Measurements from ENCODE around the gene ADD2.

The ADD2 gene

DNA sequence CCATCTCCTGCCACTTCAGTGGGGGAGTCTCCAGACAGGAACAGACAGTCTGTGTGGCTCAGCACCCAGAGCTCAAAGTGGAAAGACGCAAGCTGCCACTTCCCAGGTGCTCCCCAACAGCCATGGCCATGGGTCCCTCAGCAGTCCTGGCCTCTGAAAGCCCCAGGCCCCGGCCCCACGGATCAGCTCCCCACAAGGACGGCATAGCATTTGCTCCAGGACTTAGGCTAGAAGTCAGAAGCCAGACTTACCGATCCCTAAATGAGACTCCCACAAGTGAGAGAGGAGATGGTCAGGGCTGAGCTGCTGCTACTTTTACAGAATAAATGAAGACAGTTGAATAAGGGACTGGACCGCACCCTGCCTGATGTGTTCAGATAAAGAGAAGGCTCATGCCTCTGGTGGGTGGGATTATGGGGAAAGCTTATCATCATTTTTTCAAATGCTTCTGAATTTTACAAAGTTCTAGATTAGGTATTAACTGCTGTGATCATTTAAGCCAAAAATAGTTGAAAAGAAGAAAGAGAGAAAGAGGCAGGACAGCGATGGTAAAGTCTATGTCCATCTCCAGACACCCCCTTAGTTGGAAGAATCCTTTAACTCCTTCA lies 50.5 kb downstream of the ADD2 start:
- no peak overlapping the region for H3K27ac ChIP-seq (ENCODE audit: low read depth, low read length)
- peaks cover 41% of the 10 kb centered on the region for H3K4me1 ChIP-seq (ENCODE audit: insufficient read depth, low read length)
- H3K36me3 ChIP-seq (ENCODE audit: insufficient read depth, low read length): peaks cover 5% of the 10 kb centered on the region
- H3K4me3 ChIP-seq (ENCODE audit: low read length): no peak overlapping the region
- no peak overlapping the region for H3K9ac ChIP-seq (ENCODE audit: low read depth, low read length)
- 95% methylated on average over 7 of the region's 7 CpGs for WGBS
- no peaks in the 10 kb centered on the region for H3K9me3 ChIP-seq (ENCODE audit: insufficient read depth, low read depth, low read length)
- no peaks in the 10 kb centered on the region for H3K27me3 ChIP-seq (ENCODE audit: insufficient read depth, low read length)

DNA sequence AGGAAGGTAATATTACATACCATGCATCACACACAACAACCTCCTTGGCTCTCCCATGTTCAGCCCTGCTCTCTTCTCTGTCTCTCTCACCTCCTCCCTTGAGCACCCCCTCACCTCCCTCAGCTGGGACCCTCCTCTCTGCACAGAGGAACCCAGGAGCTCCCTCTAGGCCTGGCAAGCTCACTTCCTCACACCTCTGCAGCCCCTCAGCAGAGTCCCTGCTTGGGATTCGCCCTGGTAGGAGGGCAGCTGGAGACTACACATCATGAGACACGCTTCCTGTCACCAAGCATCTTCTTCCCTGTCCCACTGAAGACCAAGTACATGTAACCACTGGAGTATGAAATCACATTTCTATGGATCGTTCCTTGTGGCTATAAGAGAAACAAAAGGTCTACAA lies 51.0 kb downstream of the ADD2 start:
- no peaks in the 10 kb centered on the region for H3K27me3 ChIP-seq (ENCODE audit: insufficient read depth, low read length)
- H3K9me3 ChIP-seq (ENCODE audit: insufficient read depth, low read depth, low read length): no peaks in the 10 kb centered on the region
- H3K4me3 ChIP-seq (ENCODE audit: low read length): no peak overlapping the region
- peaks cover 38% of the 10 kb centered on the region for H3K4me1 ChIP-seq (ENCODE audit: insufficient read depth, low read length)
- no peak overlapping the region for H3K9ac ChIP-seq (ENCODE audit: low read depth, low read length)
- H3K27ac ChIP-seq (ENCODE audit: low read depth, low read length): no peak overlapping the region
- peaks cover 8% of the 10 kb centered on the region for H3K36me3 ChIP-seq (ENCODE audit: insufficient read depth, low read length)
- WGBS: 95% methylated on average over 3 of the region's 3 CpGs

DNA sequence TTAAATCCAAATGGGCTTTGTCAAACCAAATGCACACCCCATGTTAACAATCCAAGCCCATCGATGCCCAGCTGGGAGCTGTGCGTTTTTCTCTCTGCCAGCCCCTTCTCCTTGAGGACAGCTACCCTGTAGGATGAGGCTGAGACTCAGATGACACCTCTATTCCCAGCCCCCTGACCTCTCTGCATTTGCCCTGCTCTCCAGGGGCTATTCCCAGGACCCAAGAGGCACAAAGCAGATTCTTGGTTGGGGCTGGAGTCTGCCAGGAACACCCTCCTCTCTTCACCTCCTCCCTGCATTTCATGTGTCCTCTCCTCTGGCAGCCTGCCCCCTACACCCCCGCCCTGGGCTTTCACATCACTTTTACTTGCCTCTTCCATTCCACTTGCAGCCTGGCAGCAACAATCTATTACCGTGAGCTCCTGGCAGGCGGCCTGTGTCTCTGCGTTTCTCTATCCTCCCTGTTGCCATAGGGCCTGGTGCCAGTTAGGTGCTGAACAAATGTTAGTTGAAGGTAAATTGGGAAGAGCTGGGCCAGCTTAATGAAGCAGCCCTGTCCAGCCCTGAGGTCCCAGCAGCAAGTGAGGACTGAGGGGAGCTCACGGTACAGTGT lies 51.8 kb downstream of the ADD2 start:
- H3K27me3 ChIP-seq (ENCODE audit: insufficient read depth, low read length): no peaks in the 10 kb centered on the region
- peaks cover 39% of the 10 kb centered on the region for H3K4me1 ChIP-seq (ENCODE audit: insufficient read depth, low read length)
- no peak overlapping the region for H3K9ac ChIP-seq (ENCODE audit: low read depth, low read length)
- no peaks in the 10 kb centered on the region for H3K9me3 ChIP-seq (ENCODE audit: insufficient read depth, low read depth, low read length)
- H3K4me3 ChIP-seq (ENCODE audit: low read length): no peak overlapping the region
- H3K27ac ChIP-seq (ENCODE audit: low read depth, low read length): no peak overlapping the region
- 85% methylated on average over 7 of the region's 7 CpGs for WGBS
- peaks cover 15% of the 10 kb centered on the region for H3K36me3 ChIP-seq (ENCODE audit: insufficient read depth, low read length)

DNA sequence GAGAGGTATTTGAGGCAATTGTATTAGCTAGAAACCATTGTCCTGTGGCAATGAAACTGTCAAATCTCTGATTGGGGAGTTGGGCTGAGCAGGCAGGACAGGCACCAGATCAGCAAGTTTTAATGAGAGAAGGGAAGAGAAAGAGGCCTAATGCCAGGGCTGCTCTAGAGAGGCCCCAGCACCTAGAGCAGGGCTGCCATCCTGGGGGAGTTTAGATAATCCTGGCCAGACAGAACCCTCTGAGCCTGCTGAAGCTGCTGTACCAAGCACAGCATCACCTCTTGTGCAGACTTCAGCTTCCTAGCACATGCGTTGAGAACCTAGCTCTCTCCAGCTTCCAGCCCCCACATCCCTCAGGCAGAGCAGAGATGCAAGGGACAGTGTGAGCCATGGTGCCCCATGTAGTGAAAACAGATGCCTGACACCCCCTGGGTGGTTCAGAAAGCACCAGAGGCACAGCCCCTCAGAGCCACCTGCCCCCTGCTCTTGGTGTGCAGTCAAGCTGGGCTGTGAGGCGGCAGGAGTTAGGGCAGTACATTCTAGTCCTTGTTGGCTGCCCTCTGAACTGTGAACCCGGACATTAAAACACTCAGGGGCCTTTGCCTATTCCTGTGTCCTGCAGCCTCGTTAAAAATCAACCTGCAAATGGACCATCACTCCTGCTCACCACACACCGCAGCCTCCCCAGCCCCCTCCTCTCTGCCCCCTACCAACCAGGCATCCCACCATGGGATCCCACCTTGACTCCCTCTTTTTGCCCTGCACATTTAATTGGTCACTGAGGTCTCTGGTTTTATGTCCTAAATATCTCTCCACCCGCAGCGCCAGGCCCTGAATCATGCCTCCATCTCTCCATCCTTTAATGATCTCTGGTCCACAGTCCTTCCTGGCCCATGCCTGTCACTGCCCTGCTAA lies 52.7 kb downstream of the ADD2 start:
- 85% methylated on average over 7 of the region's 7 CpGs for WGBS
- H3K9me3 ChIP-seq (ENCODE audit: insufficient read depth, low read depth, low read length): no peaks in the 10 kb centered on the region
- no peaks in the 10 kb centered on the region for H3K27me3 ChIP-seq (ENCODE audit: insufficient read depth, low read length)
- H3K36me3 ChIP-seq (ENCODE audit: insufficient read depth, low read length): peaks cover 24% of the 10 kb centered on the region
- no peak overlapping the region for H3K4me3 ChIP-seq (ENCODE audit: low read length)
- H3K4me1 ChIP-seq (ENCODE audit: insufficient read depth, low read length): peaks cover 48% of the 10 kb centered on the region
- no peak overlapping the region; the same call in 1 of the 2 replicates for H3K9ac ChIP-seq (ENCODE audit: low read depth, low read length)
- no peak overlapping the region for H3K27ac ChIP-seq (ENCODE audit: low read depth, low read length)

DNA sequence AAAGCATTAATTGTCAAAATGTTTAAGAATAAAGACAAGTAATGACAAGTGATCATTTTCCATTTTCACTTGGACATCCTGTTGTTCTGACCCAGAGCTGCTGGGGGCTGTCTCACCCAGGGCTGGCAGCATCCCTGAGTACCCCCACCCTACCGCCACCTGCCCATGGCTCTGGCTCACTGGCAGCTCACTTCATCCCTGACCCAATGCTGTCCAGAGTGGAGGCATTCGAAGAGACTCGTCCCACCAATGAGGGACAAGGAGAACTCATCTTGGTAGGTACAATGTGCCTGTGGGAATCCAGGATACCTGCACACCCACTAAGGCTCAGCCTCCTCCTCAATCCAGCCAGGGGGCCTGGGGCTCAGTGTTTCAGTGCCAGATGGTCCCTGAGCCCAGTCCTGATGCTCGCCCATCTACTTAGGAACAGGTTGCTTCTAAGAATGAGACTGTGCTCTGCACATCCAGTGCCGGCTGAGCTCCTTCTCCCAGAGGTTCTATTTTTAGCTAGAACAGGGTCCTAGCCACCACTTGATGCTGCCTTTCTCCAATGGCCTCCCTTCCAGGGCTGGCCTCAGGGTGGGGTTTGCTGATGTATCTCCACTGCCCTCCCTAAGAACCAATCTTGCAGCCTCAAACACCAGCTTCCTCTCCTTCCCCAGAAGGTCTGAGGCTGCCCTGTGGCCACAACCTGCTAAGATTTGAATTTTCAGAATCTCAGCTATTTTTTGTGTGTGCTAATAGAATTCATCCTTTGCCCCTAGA lies 53.7 kb downstream of the ADD2 start:
- Histone ChIP-seq H3K36me3 (ENCODE audit: insufficient read depth, low read length) (peaks cover 25% of the 10 kb centered on the region), H3K9me3 (ENCODE audit: insufficient read depth, low read depth, low read length) (no peaks in the 10 kb centered on the region), H3K27me3 (ENCODE audit: insufficient read depth, low read length) (no peaks in the 10 kb centered on the region), H3K4me1 (ENCODE audit: insufficient read depth, low read length) (peaks cover 52% of the 10 kb centered on the region), H3K9ac (ENCODE audit: low read depth, low read length) (no peak overlapping the region), H3K4me3 (ENCODE audit: low read length) (no peak overlapping the region), H3K27ac (ENCODE audit: low read depth, low read length) (no peak overlapping the region)
- WGBS: 89% methylated on average over 5 of the region's 5 CpGs

DNA sequence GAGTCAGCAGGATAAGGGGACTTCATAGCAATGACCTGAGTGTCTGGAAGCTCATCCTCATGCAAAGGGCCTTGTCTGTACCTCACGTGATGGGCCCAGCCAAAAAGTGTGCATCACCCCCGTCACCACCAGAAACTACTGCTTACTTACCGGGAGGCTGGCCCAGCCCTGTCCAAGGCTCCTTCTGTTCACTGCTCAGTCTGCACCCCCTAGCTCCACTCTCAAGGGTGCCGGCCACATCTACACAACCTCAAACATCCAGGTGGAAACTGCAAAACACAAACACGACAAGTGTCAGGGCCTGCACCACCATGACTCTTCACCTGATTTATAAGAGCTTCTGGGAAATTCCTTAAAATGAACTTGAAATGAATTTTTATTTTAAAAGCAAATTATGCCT lies 55.1 kb downstream of the ADD2 start:
- WGBS: 95% methylated on average over 5 of the region's 5 CpGs

DNA sequence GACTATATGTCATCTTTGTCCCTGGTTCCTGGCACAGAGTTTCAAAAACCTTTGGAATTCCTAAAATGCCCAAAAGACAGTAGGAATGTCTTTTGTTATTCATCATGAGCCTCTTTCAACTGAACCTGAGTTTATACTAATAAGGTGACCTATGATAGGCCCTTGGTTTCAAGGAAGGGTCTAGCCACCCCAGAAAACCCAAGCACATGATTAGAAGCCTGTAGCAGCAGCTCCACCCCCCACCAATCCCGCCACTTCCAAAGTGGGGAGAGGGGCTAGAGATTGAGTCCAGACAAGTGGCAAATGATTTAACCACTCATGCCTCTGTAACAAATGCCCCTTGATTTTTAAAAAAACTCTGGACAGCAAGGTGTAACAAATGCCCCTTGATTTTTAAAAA lies 56.8 kb downstream of the ADD2 start:
- H3K27me3 ChIP-seq (ENCODE audit: insufficient read depth, low read length): no peaks in the 10 kb centered on the region
- peaks cover 38% of the 10 kb centered on the region for H3K36me3 ChIP-seq (ENCODE audit: insufficient read depth, low read length)
- 75% methylated on average over 1 of the region's 1 CpG for WGBS
- no peak overlapping the region for H3K9ac ChIP-seq (ENCODE audit: low read depth, low read length)
- H3K27ac ChIP-seq (ENCODE audit: low read depth, low read length): peak overlapping the region; percentile 20; the same call in 1 of the 2 replicates
- peaks cover 37% of the 10 kb centered on the region for H3K4me1 ChIP-seq (ENCODE audit: insufficient read depth, low read length)
- H3K9me3 ChIP-seq (ENCODE audit: insufficient read depth, low read depth, low read length): no peaks in the 10 kb centered on the region
- no peak overlapping the region for H3K4me3 ChIP-seq (ENCODE audit: low read length)

More for the DNA sequence above, 55.1 kb downstream of the ADD2 start:
- H3K4me1 ChIP-seq (ENCODE audit: insufficient read depth, low read length): peaks cover 46% of the 10 kb centered on the region
- no peak overlapping the region for H3K9ac ChIP-seq (ENCODE audit: low read depth, low read length)
- no peak overlapping the region for H3K27ac ChIP-seq (ENCODE audit: low read depth, low read length)
- peaks cover 27% of the 10 kb centered on the region for H3K36me3 ChIP-seq (ENCODE audit: insufficient read depth, low read length)
- H3K9me3 ChIP-seq (ENCODE audit: insufficient read depth, low read depth, low read length): no peaks in the 10 kb centered on the region
- no peaks in the 10 kb centered on the region for H3K27me3 ChIP-seq (ENCODE audit: insufficient read depth, low read length)
- no peak overlapping the region for H3K4me3 ChIP-seq (ENCODE audit: low read length)

DNA sequence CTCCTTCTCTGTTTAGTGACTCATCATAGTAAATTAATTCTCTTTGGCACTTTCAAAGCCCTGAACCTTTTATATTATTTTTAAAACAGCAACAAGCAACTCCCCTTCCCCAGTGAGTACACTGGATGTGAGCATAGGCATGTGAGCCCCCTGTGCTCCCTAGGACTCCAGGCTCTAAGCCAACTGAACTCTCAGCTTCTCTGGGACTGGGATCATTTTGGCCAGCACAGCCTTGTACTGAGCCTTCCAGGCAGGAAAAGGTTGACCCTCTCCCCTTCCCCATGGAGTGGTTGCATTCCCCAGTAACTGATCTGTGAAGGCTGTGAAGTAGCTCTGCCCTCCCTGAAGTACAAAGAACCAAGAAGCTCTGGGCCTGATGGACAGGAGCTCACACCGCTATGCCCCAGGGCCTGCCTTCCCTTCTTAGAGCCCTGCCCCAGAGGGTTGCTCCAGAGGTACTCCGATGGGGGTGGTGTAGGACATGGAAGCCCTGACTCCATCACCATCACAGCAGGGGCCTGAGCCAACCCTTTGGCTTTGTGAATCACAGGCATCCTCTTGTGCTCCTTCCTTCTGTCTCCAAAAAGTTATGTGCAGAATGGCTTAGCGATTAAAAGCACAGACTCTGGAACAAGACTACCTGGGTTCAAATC lies 57.8 kb downstream of the ADD2 start:
- Histone ChIP-seq H3K4me3 (ENCODE audit: low read length) (no peak overlapping the region), H3K4me1 (ENCODE audit: insufficient read depth, low read length) (peaks cover 27% of the 10 kb centered on the region), H3K27me3 (ENCODE audit: insufficient read depth, low read length) (no peaks in the 10 kb centered on the region), H3K9me3 (ENCODE audit: insufficient read depth, low read depth, low read length) (no peaks in the 10 kb centered on the region), H3K27ac (ENCODE audit: low read depth, low read length) (peak overlapping the region; percentile 39; the same call in 1 of the 2 replicates), H3K36me3 (ENCODE audit: insufficient read depth, low read length) (peaks cover 47% of the 10 kb centered on the region), H3K9ac (ENCODE audit: low read depth, low read length) (no peak overlapping the region)
- 52% methylated on average over 3 of the region's 3 CpGs for whole genome bisulfite sequencing

DNA sequence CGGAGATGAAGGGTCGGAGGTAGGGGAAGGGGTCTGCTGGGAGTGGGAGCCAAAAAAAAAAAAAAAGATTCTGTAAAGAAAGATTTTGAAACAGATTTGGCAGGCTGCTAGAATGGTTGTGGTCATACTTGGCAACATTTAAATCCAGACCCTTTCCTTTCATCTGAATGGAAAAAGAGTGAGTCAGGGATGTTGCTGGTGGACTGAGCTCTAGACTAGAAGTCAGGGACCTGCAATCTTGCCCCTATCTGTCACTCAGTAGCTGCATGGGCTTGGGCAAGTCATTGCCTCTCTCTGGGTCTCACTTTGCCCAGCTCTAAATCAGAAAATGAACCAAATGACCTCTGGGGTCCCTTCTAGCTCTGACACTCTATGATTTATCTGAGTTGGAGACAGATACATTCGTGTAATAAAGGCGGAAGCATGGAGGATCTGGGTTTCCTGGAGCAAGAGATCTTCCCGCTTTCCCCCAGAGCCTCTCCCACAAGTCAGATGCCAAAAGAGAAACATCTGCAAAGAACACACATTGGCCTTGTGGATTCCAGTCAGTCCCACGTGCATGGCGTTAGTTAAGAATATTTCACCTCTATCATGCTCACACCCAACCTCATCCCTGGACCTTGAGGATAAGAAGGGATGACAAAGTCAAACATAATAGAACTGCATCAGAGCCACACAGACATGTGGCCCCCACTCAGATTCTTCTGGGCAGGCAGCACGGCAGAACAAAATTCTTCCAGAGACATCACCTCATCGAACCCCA lies 58.5 kb downstream of the ADD2 start:
- Histone ChIP-seq H3K4me1 (ENCODE audit: insufficient read depth, low read length) (peaks cover 20% of the 10 kb centered on the region), H3K9ac (ENCODE audit: low read depth, low read length) (no peak overlapping the region)
- WGBS: 96% methylated on average over 9 of the region's 9 CpGs

More for the DNA sequence above, 58.5 kb downstream of the ADD2 start:
- Histone ChIP-seq H3K4me3 (ENCODE audit: low read length) (no peak overlapping the region), H3K9me3 (ENCODE audit: insufficient read depth, low read depth, low read length) (no peaks in the 10 kb centered on the region), H3K27ac (ENCODE audit: low read depth, low read length) (no peak overlapping the region), H3K27me3 (ENCODE audit: insufficient read depth, low read length) (no peaks in the 10 kb centered on the region), H3K36me3 (ENCODE audit: insufficient read depth, low read length) (peaks cover 53% of the 10 kb centered on the region)

Data from HUES64 (cell line).